HG03558 (cell line): ENCODE data around the gene SELENOO.

Source experiments
- ATAC-seq: cut with Tn5 transposase; IDR thresholded peaks from one replicate; pipeline ENCODE4 v1.9.1; 2021; ENCODE audit warnings: moderate number of reproducible peaks; ENCODE audit not compliant: unreplicated experiment; ENCODE audit errors: extremely low read depth

The SELENOO gene

GRCh38 chr22:50171319-50171964 is 29.4 kb upstream of the SELENOO start:
- no peak for ATAC-seq

- ATAC-seq, result no peak
These were observed 28.8 kb upstream of the SELENOO start for GRCh38 chr22:50171965-50172421.

- ATAC-seq, result no peak
These were observed 27.4 kb upstream of the SELENOO start for GRCh38 chr22:50173311-50173982.

GRCh38 chr22:50173983-50174355 is 26.8 kb upstream of the SELENOO start:
- no peak for ATAC-seq

GRCh38 chr22:50174382-50175190 is 26.2 kb upstream of the SELENOO start:
- ATAC-seq, result no peak

GRCh38 chr22:50175191-50175461 is 25.7 kb upstream of the SELENOO start:
- no peak for ATAC-seq

GRCh38 chr22:50175921-50176849 is 24.6 kb upstream of the SELENOO start:
- ATAC-seq, result no peak

- ATAC-seq, result no peak
These were observed 23.8 kb upstream of the SELENOO start for GRCh38 chr22:50176850-50177536.

GRCh38 chr22:50177537-50178470 is 23.0 kb upstream of the SELENOO start:
- no peak for ATAC-seq

GRCh38 chr22:50178471-50178864 is 22.3 kb upstream of the SELENOO start:
- ATAC-seq, result no peak

GRCh38 chr22:50178871-50179869 is 21.6 kb upstream of the SELENOO start:
- ATAC-seq, result no peak

GRCh38 chr22:50179937-50180726 is 20.7 kb upstream of the SELENOO start:
- no peak for ATAC-seq

GRCh38 chr22:50180727-50181521 is 19.9 kb upstream of the SELENOO start:
- no peak for ATAC-seq

GRCh38 chr22:50182176-50183081 is 18.4 kb upstream of the SELENOO start:
- ATAC-seq, result no peak
